H9 (cell line): ENCODE data around the gene PLCB1. TPM values are rescaled to one million over a fixed set of nuclear protein-coding genes. Genes with fewer than 3 reads are reported as not detected.

ENCODE experiments used
- DNase-seq: peaks from one replicate; pipeline ENCODE4 v3.0.0-alpha.2; 2017
- H2AFZ ChIP-seq: one replicate; pipeline ENCODE4 v1.6.1; 2013; ENCODE audit warnings: mild to moderate bottlenecking, low read length, control low read depth, moderate library complexity
- H2AK5ac ChIP-seq: 2 replicates; pipeline ENCODE4 v1.6.1; 2013; ENCODE audit warnings: low read length, control low read depth, mixed read lengths; ENCODE audit not compliant: insufficient read length
- H2BK120ac ChIP-seq: one replicate; pipeline ENCODE4 v1.6.1; 2013; ENCODE audit warnings: low read depth, mild to moderate bottlenecking, low read length, control low read depth, inconsistent platforms; ENCODE audit not compliant: poor library complexity, severe bottlenecking
- H2BK12ac ChIP-seq: 2 replicates; pipeline ENCODE4 v1.6.1; 2013; ENCODE audit warnings: low read length, control low read depth, mixed read lengths, low read depth; ENCODE audit not compliant: insufficient read length
- H2BK15ac ChIP-seq: 2 replicates; pipeline ENCODE4 v1.6.1; 2013; ENCODE audit warnings: low read depth, low read length, control low read depth
- H2BK20ac ChIP-seq: one replicate; pipeline ENCODE4 v1.6.1; 2013; ENCODE audit warnings: low read depth, mild to moderate bottlenecking, low read length, control low read depth, inconsistent platforms; ENCODE audit not compliant: poor library complexity, severe bottlenecking
- H2BK5ac ChIP-seq: 2 replicates; pipeline ENCODE4 v1.6.1; 2013; ENCODE audit warnings: low read length, control low read depth, mixed read lengths; ENCODE audit not compliant: insufficient read length
- H3K14ac ChIP-seq: 2 replicates; pipeline ENCODE4 v1.6.1; 2013; ENCODE audit warnings: low read length, control low read depth; ENCODE audit not compliant: insufficient read depth
- H3K18ac ChIP-seq: 2 replicates; pipeline ENCODE4 v1.6.1; 2013; ENCODE audit warnings: low read depth, mild to moderate bottlenecking, mixed read lengths, low read length, control low read depth; ENCODE audit not compliant: insufficient read length
- H3K23ac ChIP-seq: 2 replicates; pipeline ENCODE4 v1.6.1; 2013; ENCODE audit warnings: low read length, control low read depth, mixed read lengths, low read depth; ENCODE audit not compliant: insufficient read length
- H3K23me2 ChIP-seq: 2 replicates; pipeline ENCODE4 v1.6.1; 2013; ENCODE audit warnings: low read depth, mild to moderate bottlenecking, mixed read lengths, low read length, control low read depth; ENCODE audit not compliant: insufficient read length, poor library complexity, severe bottlenecking
- H3K27ac ChIP-seq: 2 replicates; pipeline ENCODE4 v1.5.1; 2013; ENCODE audit warnings: low read length, control low read depth, mixed read lengths, low read depth; ENCODE audit not compliant: insufficient read length
- H3K27me3 ChIP-seq: 2 replicates; pipeline ENCODE4 v1.6.1; 2013; ENCODE audit warnings: low read length, control low read depth, inconsistent platforms; ENCODE audit not compliant: insufficient read depth
- H3K4ac ChIP-seq: 2 replicates; pipeline ENCODE4 v1.6.1; 2013; ENCODE audit warnings: low read depth, mild to moderate bottlenecking, control low read depth, inconsistent platforms, low read length, moderate library complexity
- H3K4me1 ChIP-seq: 2 replicates; pipeline ENCODE4 v1.6.1; 2013; ENCODE audit warnings: low read length, control low read depth, inconsistent platforms; ENCODE audit not compliant: insufficient read depth
- H3K4me2 ChIP-seq: 2 replicates; pipeline ENCODE4 v1.6.1; 2013; ENCODE audit warnings: low read length, control low read depth, mixed read lengths; ENCODE audit not compliant: insufficient read length, insufficient read depth
- H3K56ac ChIP-seq: 2 replicates; pipeline ENCODE4 v1.6.1; 2013; ENCODE audit warnings: low read depth, mild to moderate bottlenecking, mixed read lengths, low read length, control low read depth; ENCODE audit not compliant: insufficient read length
- H3K79me1 ChIP-seq: 2 replicates; pipeline ENCODE4 v1.6.1; 2013; ENCODE audit warnings: low read depth, mild to moderate bottlenecking, moderate library complexity, low read length, control low read depth, inconsistent platforms; ENCODE audit not compliant: insufficient read depth, poor library complexity, severe bottlenecking
- H3K79me2 ChIP-seq: 2 replicates; pipeline ENCODE4 v1.6.1; 2013; ENCODE audit warnings: low read length, control low read depth, inconsistent platforms; ENCODE audit not compliant: insufficient read depth
- H3K9ac ChIP-seq: 2 replicates; pipeline ENCODE4 v1.6.1; 2013; ENCODE audit warnings: low read length, control low read depth, mixed read lengths; ENCODE audit not compliant: insufficient read length; ENCODE audit errors: extremely low read depth
- H3K9me3 ChIP-seq: one replicate; pipeline ENCODE4 v1.6.1; 2013; ENCODE audit warnings: low read depth, low read length, inconsistent platforms; ENCODE audit not compliant: control insufficient read depth
- H3T11ph ChIP-seq: one replicate; pipeline ENCODE4 v1.6.1; 2013; ENCODE audit warnings: mild to moderate bottlenecking, low read length, control low read depth, inconsistent platforms
- H4K20me1 ChIP-seq: one replicate; pipeline ENCODE4 v1.6.1; 2013; ENCODE audit not compliant: control insufficient read depth, insufficient read length, insufficient read depth
- H4K5ac ChIP-seq: 2 replicates; pipeline ENCODE4 v1.6.1; 2013; ENCODE audit warnings: low read depth, mild to moderate bottlenecking, mixed read lengths, low read length, control low read depth; ENCODE audit not compliant: insufficient read length
- H4K8ac ChIP-seq: replicated peaks from 2 replicates; pipeline ENCODE4 v1.6.1; 2013; ENCODE audit warnings: low read length, control low read depth, mixed read lengths, low read depth; ENCODE audit not compliant: insufficient read length
- H4K91ac ChIP-seq: 2 replicates; pipeline ENCODE4 v1.6.1; 2013; ENCODE audit warnings: low read depth, mild to moderate bottlenecking, moderate library complexity, mixed read lengths, low read length, control low read depth; ENCODE audit not compliant: insufficient read length
- H3K27ac Mint-ChIP-seq, 3 experiments: 2 replicates in 2 of 3; 3 replicates in 1 of 3; pipeline ENCODE4 v1.8.0; 2020 to 2021; ENCODE audit warnings: mixed read lengths in 3 of 3, mild to moderate bottlenecking in 1 of 3, moderate library complexity in 1 of 3
- H3K27me3 Mint-ChIP-seq: 2 replicates; pipeline ENCODE4 v1.8.0; 2021; ENCODE audit warnings: low read depth, mild to moderate bottlenecking, moderate library complexity, mixed read lengths
- H3K36me3 Mint-ChIP-seq, 3 experiments: 2 replicates in 2 of 3; 3 replicates in 1 of 3; pipeline ENCODE4 v1.8.0; 2020 to 2021; ENCODE audit warnings: low read depth in 3 of 3, mixed read lengths in 3 of 3; ENCODE audit not compliant: insufficient read depth in 1 of 3
- H3K4me1 Mint-ChIP-seq, 2 experiments: 2 replicates each; pipeline ENCODE4 v1.8.0; 2020; ENCODE audit warnings: mixed read lengths in 2 of 2
- H3K4me3 Mint-ChIP-seq, 2 experiments: 2 replicates in 1 of 2; 3 replicates in 1 of 2; pipeline ENCODE4 v1.8.0; 2020 to 2021; ENCODE audit warnings: mild to moderate bottlenecking in 2 of 2, mixed read lengths in 2 of 2, moderate library complexity in 1 of 2
- H3K9me3 Mint-ChIP-seq, 2 experiments: 2 replicates in 1 of 2; 3 replicates in 1 of 2; pipeline ENCODE4 v1.8.0; 2020; ENCODE audit warnings: mild to moderate bottlenecking in 2 of 2, mixed read lengths in 2 of 2, moderate library complexity in 1 of 2
- CTCF ChIP-seq: fragments of 200-600 bp; sonication (generic); conservative IDR thresholded peaks from 3 replicates; pipeline ENCODE4 v1.8.0; 2021; ENCODE audit warnings: antibody characterized with exemption, mild to moderate bottlenecking
- WGBS: extraction: QIAGEN DNeasy Blood & Tissue Kit; methylation state at CpG from one replicate; pipeline ENCODE4 v1.1.7; 2013; ENCODE audit warnings: missing lambda C conversion rate, low lambda C conversion rate, mixed read lengths; ENCODE audit not compliant: insufficient read length; ENCODE audit errors: extremely low coverage; 5-methylcytosine and 5-hydroxymethylcytosine counted together
- total RNA-seq: library from RNA; stranded (reverse); gene quantifications from 2 replicates; pipeline ENCODE4 v1.2.1, GENCODE V29; 2021

Gene PLCB1
- total RNA-seq, 1 experiment from 2014 or later, result 11.5 TPM

GRCh38 chr20:8153281-8153908, 21.3 kb downstream of the PLCB1 start:
- no peak overlapping the region for H2BK5ac ChIP-seq
- H2AK5ac ChIP-seq, result no peak overlapping the region
- no peak overlapping the region for H4K91ac ChIP-seq
- no peaks in the 10 kb centered on the region for H3K27me3 Mint-ChIP-seq
- H2BK12ac ChIP-seq, result no peak overlapping the region
- H3K23me2 ChIP-seq, result no peaks in the 10 kb centered on the region
- H4K20me1 ChIP-seq, result no peaks in the 10 kb centered on the region
- no peak overlapping the region for H3K4me2 ChIP-seq
- no peaks in the 10 kb centered on the region for H3K9me3 ChIP-seq
- H3K79me2 ChIP-seq, result no peaks in the 10 kb centered on the region
- no peak overlapping the region for H3K56ac ChIP-seq
- H4K5ac ChIP-seq, result no peak overlapping the region
- H3K23ac ChIP-seq, result no peak overlapping the region
- H3K27ac Mint-ChIP-seq, result no peak overlapping the region; a peak in 1 of 7 replicates
- no peak overlapping the region for H3K4ac ChIP-seq
- H2BK15ac ChIP-seq, result no peak overlapping the region
- WGBS, result no CpG with 5 or more reads among the region's 3 CpGs
- H3K18ac ChIP-seq, result no peak overlapping the region
- no peaks in the 10 kb centered on the region for H3K4me1 ChIP-seq
- H2BK20ac ChIP-seq, result no peak overlapping the region
- H3K9me3 Mint-ChIP-seq, result peaks cover 6% of the 10 kb centered on the region in 2 experiments; a peak in 4 of 5 replicates
- H3K27ac ChIP-seq, result no peak overlapping the region
- no peak overlapping the region for H3K4me3 Mint-ChIP-seq
- TF ChIP-seq CTCF, result no peak
- H3K4me1 Mint-ChIP-seq, result no peaks in the 10 kb centered on the region
- no peaks in the 10 kb centered on the region for H3K79me1 ChIP-seq
- no peak overlapping the region for H3K14ac ChIP-seq
- H4K8ac ChIP-seq, result no peak overlapping the region
- H3K36me3 Mint-ChIP-seq, result peaks cover 6% of the 10 kb centered on the region in 3 experiments
- no peak overlapping the region for H3T11ph ChIP-seq
- no peak overlapping the region for H2BK120ac ChIP-seq
- no peak overlapping the region for H3K9ac ChIP-seq
- no peak for DNase-seq
- no peaks in the 10 kb centered on the region for H3K27me3 ChIP-seq
- no peak overlapping the region for H2AFZ ChIP-seq
